ENCODE results near the gene WEE2.
"Not testable (repeated sequence)": the region's sequence is repeated elsewhere in the genome, so short reads cannot be mapped to it uniquely, and the experiment has no call there.

WEE2 gene

GRCh38 chr7:141674171-141674671 is 33.9 kb upstream of the WEE2 start:
- Histone ChIP-seq H3K27ac (ENCODE audit: low read length) (no peak overlapping the region), H3K4me1 (ENCODE audit: control insufficient read depth, insufficient read depth, low read length) (peaks cover 2% of the 10 kb centered on the region; the same call in 1 of the 2 replicates), H3K36me3 (ENCODE audit: control insufficient read depth, insufficient read depth, low read length) (no peaks in the 10 kb centered on the region), H3K4me3 (ENCODE audit: low read length) (no peak overlapping the region), H3K9me3 (ENCODE audit: control insufficient read depth, insufficient read depth, low read length) (no peaks in the 10 kb centered on the region), H3K27me3 (ENCODE audit: control insufficient read depth, insufficient read depth, low read length) (no peaks in the 10 kb centered on the region)
- WGBS (ENCODE audit: insufficient coverage, insufficient read length): no CpG with 5 or more reads among the region's 5 CpGs
- DNase-seq (ENCODE audit: low read depth, low spot score): no peak

GRCh38 chr7:141674702-141675101 is 33.5 kb upstream of the WEE2 start:
- no peak overlapping the region for H3K4me3 ChIP-seq (ENCODE audit: low read length)
- H3K27me3 ChIP-seq (ENCODE audit: control insufficient read depth, insufficient read depth, low read length): no peaks in the 10 kb centered on the region
- no CpG with 5 or more reads among the region's 4 CpGs for WGBS (ENCODE audit: insufficient coverage, insufficient read length)
- peak; percentile 29 for DNase-seq (ENCODE audit: low read depth, low spot score)
- H3K9me3 ChIP-seq (ENCODE audit: control insufficient read depth, insufficient read depth, low read length): no peaks in the 10 kb centered on the region
- no peak overlapping the region for H3K27ac ChIP-seq (ENCODE audit: low read length)
- H3K36me3 ChIP-seq (ENCODE audit: control insufficient read depth, insufficient read depth, low read length): no peaks in the 10 kb centered on the region
- peaks cover 2% of the 10 kb centered on the region; the same call in 1 of the 2 replicates for H3K4me1 ChIP-seq (ENCODE audit: control insufficient read depth, insufficient read depth, low read length)

GRCh38 chr7:141675436-141676215 is 32.5 kb upstream of the WEE2 start:
- no peak for DNase-seq (ENCODE audit: low read depth, low spot score)
- no peak overlapping the region for H3K4me3 ChIP-seq (ENCODE audit: low read length)
- H3K4me1 ChIP-seq (ENCODE audit: control insufficient read depth, insufficient read depth, low read length): peaks cover 2% of the 10 kb centered on the region; the same call in 1 of the 2 replicates
- H3K27ac ChIP-seq (ENCODE audit: low read length): no peak overlapping the region
- no peaks in the 10 kb centered on the region for H3K9me3 ChIP-seq (ENCODE audit: control insufficient read depth, insufficient read depth, low read length)
- H3K27me3 ChIP-seq (ENCODE audit: control insufficient read depth, insufficient read depth, low read length): no peaks in the 10 kb centered on the region
- no peaks in the 10 kb centered on the region for H3K36me3 ChIP-seq (ENCODE audit: control insufficient read depth, insufficient read depth, low read length)
- no CpG with 5 or more reads among the region's 6 CpGs for WGBS (ENCODE audit: insufficient coverage, insufficient read length)

GRCh38 chr7:141676618-141677017 is 31.5 kb upstream of the WEE2 start:
- Histone ChIP-seq H3K27ac (ENCODE audit: low read length) (no peak overlapping the region), H3K4me1 (ENCODE audit: control insufficient read depth, insufficient read depth, low read length) (peaks cover 2% of the 10 kb centered on the region; the same call in 1 of the 2 replicates), H3K27me3 (ENCODE audit: control insufficient read depth, insufficient read depth, low read length) (no peaks in the 10 kb centered on the region), H3K36me3 (ENCODE audit: control insufficient read depth, insufficient read depth, low read length) (no peaks in the 10 kb centered on the region), H3K4me3 (ENCODE audit: low read length) (no peak overlapping the region), H3K9me3 (ENCODE audit: control insufficient read depth, insufficient read depth, low read length) (no peaks in the 10 kb centered on the region)
- DNase-seq (ENCODE audit: low read depth, low spot score): no peak
- WGBS (ENCODE audit: insufficient coverage, insufficient read length): no CpG with 5 or more reads among the region's 3 CpGs

- DNase-seq (ENCODE audit: low read depth, low spot score): no peak
- no peaks in the 10 kb centered on the region for H3K27me3 ChIP-seq (ENCODE audit: control insufficient read depth, insufficient read depth, low read length)
- peaks cover 2% of the 10 kb centered on the region; the same call in 1 of the 2 replicates for H3K4me1 ChIP-seq (ENCODE audit: control insufficient read depth, insufficient read depth, low read length)
- H3K36me3 ChIP-seq (ENCODE audit: control insufficient read depth, insufficient read depth, low read length): no peaks in the 10 kb centered on the region
- no peaks in the 10 kb centered on the region for H3K9me3 ChIP-seq (ENCODE audit: control insufficient read depth, insufficient read depth, low read length)
- no peak overlapping the region for H3K4me3 ChIP-seq (ENCODE audit: low read length)
- no peak overlapping the region for H3K27ac ChIP-seq (ENCODE audit: low read length)
These were observed 29.1 kb upstream of the WEE2 start for GRCh38 chr7:141679014-141679413.

GRCh38 chr7:141685285-141686023 is 22.7 kb upstream of the WEE2 start:
- Histone ChIP-seq H3K4me1 (ENCODE audit: control insufficient read depth, insufficient read depth, low read length) (peaks cover 2% of the 10 kb centered on the region; the same call in 1 of the 2 replicates), H3K27ac (ENCODE audit: low read length) (no peak overlapping the region), H3K4me3 (ENCODE audit: low read length) (no peak overlapping the region), H3K27me3 (ENCODE audit: control insufficient read depth, insufficient read depth, low read length) (no peaks in the 10 kb centered on the region), H3K36me3 (ENCODE audit: control insufficient read depth, insufficient read depth, low read length) (peaks cover 2% of the 10 kb centered on the region; the same call in 1 of the 2 replicates), H3K9me3 (ENCODE audit: control insufficient read depth, insufficient read depth, low read length) (no peaks in the 10 kb centered on the region)
- no peak for DNase-seq (ENCODE audit: low read depth, low spot score)
- whole genome bisulfite sequencing (ENCODE audit: insufficient coverage, insufficient read length): no CpG with 5 or more reads among the region's 27 CpGs

- H3K27me3 ChIP-seq (ENCODE audit: control insufficient read depth, insufficient read depth, low read length): no peaks in the 10 kb centered on the region
- H3K36me3 ChIP-seq (ENCODE audit: control insufficient read depth, insufficient read depth, low read length): peaks cover 2% of the 10 kb centered on the region; the same call in 1 of the 2 replicates
- H3K27ac ChIP-seq (ENCODE audit: low read length): no peak overlapping the region
- peaks cover 2% of the 10 kb centered on the region; the same call in 1 of the 2 replicates for H3K4me1 ChIP-seq (ENCODE audit: control insufficient read depth, insufficient read depth, low read length)
- DNase-seq (ENCODE audit: low read depth, low spot score): no peak
- no peaks in the 10 kb centered on the region for H3K9me3 ChIP-seq (ENCODE audit: control insufficient read depth, insufficient read depth, low read length)
- no CpG with 5 or more reads among the region's 3 CpGs for WGBS (ENCODE audit: insufficient coverage, insufficient read length)
- no peak overlapping the region for H3K4me3 ChIP-seq (ENCODE audit: low read length)
These were observed 22.1 kb upstream of the WEE2 start for GRCh38 chr7:141686074-141686473.

GRCh38 chr7:141686670-141687069 is 21.5 kb upstream of the WEE2 start:
- peaks cover 4% of the 10 kb centered on the region; the same call in 1 of the 2 replicates for H3K4me1 ChIP-seq (ENCODE audit: control insufficient read depth, insufficient read depth, low read length)
- WGBS (ENCODE audit: insufficient coverage, insufficient read length): no CpG with 5 or more reads among the region's 6 CpGs
- H3K27ac ChIP-seq (ENCODE audit: low read length): no peak overlapping the region
- no peaks in the 10 kb centered on the region for H3K9me3 ChIP-seq (ENCODE audit: control insufficient read depth, insufficient read depth, low read length)
- H3K36me3 ChIP-seq (ENCODE audit: control insufficient read depth, insufficient read depth, low read length): peaks cover 2% of the 10 kb centered on the region; the same call in 1 of the 2 replicates
- H3K4me3 ChIP-seq (ENCODE audit: low read length): no peak overlapping the region
- no peak for DNase-seq (ENCODE audit: low read depth, low spot score)
- no peaks in the 10 kb centered on the region for H3K27me3 ChIP-seq (ENCODE audit: control insufficient read depth, insufficient read depth, low read length)

GRCh38 chr7:141688043-141688442 is 20.1 kb upstream of the WEE2 start:
- peaks cover 4% of the 10 kb centered on the region; the same call in 1 of the 2 replicates for H3K4me1 ChIP-seq (ENCODE audit: control insufficient read depth, insufficient read depth, low read length)
- no peaks in the 10 kb centered on the region for H3K27me3 ChIP-seq (ENCODE audit: control insufficient read depth, insufficient read depth, low read length)
- peaks cover 2% of the 10 kb centered on the region; the same call in 1 of the 2 replicates for H3K36me3 ChIP-seq (ENCODE audit: control insufficient read depth, insufficient read depth, low read length)
- no peaks in the 10 kb centered on the region for H3K9me3 ChIP-seq (ENCODE audit: control insufficient read depth, insufficient read depth, low read length)
- no peak for DNase-seq (ENCODE audit: low read depth, low spot score)
- no CpG with 5 or more reads among the region's 5 CpGs for WGBS (ENCODE audit: insufficient coverage, insufficient read length)
- no peak overlapping the region for H3K4me3 ChIP-seq (ENCODE audit: low read length)
- H3K27ac ChIP-seq (ENCODE audit: low read length): no peak overlapping the region

GRCh38 chr7:141689072-141689825 is 18.9 kb upstream of the WEE2 start:
- H3K27ac ChIP-seq (ENCODE audit: low read length); H3K4me3 ChIP-seq (ENCODE audit: low read length); H3K9me3 ChIP-seq (ENCODE audit: control insufficient read depth, insufficient read depth, low read length); H3K27me3 ChIP-seq (ENCODE audit: control insufficient read depth, insufficient read depth, low read length); H3K36me3 ChIP-seq (ENCODE audit: control insufficient read depth, insufficient read depth, low read length); H3K4me1 ChIP-seq (ENCODE audit: control insufficient read depth, insufficient read depth, low read length); DNase-seq (ENCODE audit: low read depth, low spot score): not testable (repeated sequence)
- no CpG with 5 or more reads among the region's 3 CpGs for WGBS (ENCODE audit: insufficient coverage, insufficient read length)
